Measurements from ENCODE around the gene NR2F2.

GRCh38 chr15:96336108-96336595 is 5.7 kb downstream of the NR2F2 start:
- TF ChIP-seq CTCF (conservative IDR thresholded peaks at IDR 0.05; ENCODE audit: low read depth in 2 of 2) (no peak), JUNB (IDR thresholded peaks at IDR 0.05; ENCODE audit: unreplicated experiment) (no peak), EZH2 (IDR thresholded peaks at IDR 0.05; ENCODE audit: low read depth, unreplicated experiment) (no peak), EZH2phosphoT487 (IDR thresholded peaks at IDR 0.05; ENCODE audit: unreplicated experiment) (no peak), POLR2AphosphoS5 (IDR thresholded peaks at IDR 0.05; ENCODE audit: low read depth) (no peak), REST (IDR thresholded peaks at IDR 0.05; ENCODE audit: unreplicated experiment) (no peak), STAT1 (IDR thresholded peaks at IDR 0.05; ENCODE audit: unreplicated experiment) (no peak), ZNF462 (CRISPR knock-in tag; IDR thresholded peaks at IDR 0.05) (no peak), ETS1 (IDR thresholded peaks at IDR 0.05) (no peak), ZNF331 (CRISPR knock-in tag; IDR thresholded peaks at IDR 0.05; ENCODE audit: low read depth) (no peak), CREB1 (CRISPR knock-in tag; IDR thresholded peaks at IDR 0.05; ENCODE audit: low read depth) (no peak)
